Right lobe of liver (tissue), 6 donors: Measurements from ENCODE around the gene BTBD1. TPM values are rescaled to one million over a fixed set of nuclear protein-coding genes. Genes with fewer than 3 reads are reported as not detected.

Experiments
- ATAC-seq, 4 donors: fragments of 200-7000 bp; cut with Tn5 transposase; one replicate each; pipeline ENCODE4 v1.9.1; 2020; ENCODE audit warnings: mild to moderate bottlenecking in 4 of 4, moderate library complexity in 4 of 4
- DNase-seq, 3 donors: peaks; one replicate each; pipeline ENCODE4 v3.0.0-alpha.2; 2020
- H3K27ac ChIP-seq, 3 donors: fragments of 200-600 bp; one replicate each; pipeline ENCODE4 v1.8.0; 2022
- H3K27me3 ChIP-seq, 2 donors: fragments of 200-600 bp; one replicate each; pipeline ENCODE4 v1.8.0; 2022
- H3K36me3 ChIP-seq, 4 donors: fragments of 200-600 bp; sonication (generic) in 1 of 4; one replicate each; pipeline versions ENCODE4 v1.5.1 to v1.8.0; 2017 to 2022; ENCODE audit warnings: control low read depth in 1 of 4
- H3K4me1 ChIP-seq, 4 donors: fragments of 200-600 bp; sonication (generic) in 1 of 4; one replicate each; pipeline versions ENCODE4 v1.5.1 to v1.8.0; 2017 to 2022; ENCODE audit warnings: control low read depth in 1 of 4
- H3K4me3 ChIP-seq, 3 donors: fragments of 200-600 bp; one replicate each; pipeline ENCODE4 v1.8.0; 2022
- H3K9me3 ChIP-seq, 4 donors: fragments of 200-600 bp; sonication (generic) in 1 of 4; one replicate each; pipeline versions ENCODE4 v1.5.1 to v1.8.0; 2017 to 2022; ENCODE audit warnings: control low read depth in 1 of 4
- POLR2A ChIP-seq: fragments of 450-650 bp; IDR thresholded peaks from one replicate; pipeline ENCODE4 v1.6.1; 2017; ENCODE audit warnings: antibody characterized with exemption, mild to moderate bottlenecking
- WGBS: methylation state at CpG from one replicate; pipeline ENCODE4 v1.1.6; 2018; ENCODE audit warnings: low coverage, low lambda C conversion rate; ENCODE audit not compliant: insufficient coverage; ENCODE audit errors: missing lambda C conversion rate; 5-methylcytosine and 5-hydroxymethylcytosine counted together
- intact Hi-C, 2 donors: fragments of 100-400 bp; cut with DNase I; formaldehyde crosslinking; loops; one replicate each; pipeline versions ENCODE4 v1.11.2 to v1.14.1; 2022
- total RNA-seq, 6 experiments: library from RNA; depleted of rRNA in 2 of 6; stranded (reverse); fragments of >200 nt in 2 of 6; fragmentation: NEBNext Ultra II Directional in 3 of 6; extraction: Animal tissue kit (Norgen Biotek cat#: 25700) in 3 of 6; gene quantifications; one replicate each; pipeline versions ENCODE4 v1.1.0 to v1.2.4, GENCODE V29; 2016 to 2023
- TF ChIP-seq, protein P1 (sequence below), 4 donors: fragments of 200-600 bp in 3 of 4; fragments of 450-650 bp in 1 of 4; IDR thresholded peaks; one replicate each; pipeline versions ENCODE4 v1.5.1 to v1.8.0; 2016 to 2022; ENCODE audit warnings: antibody characterized with exemption in 4 of 4, mild to moderate bottlenecking in 2 of 4
- donor health status: DM: no; HTN: yes; CAD: no.
- donor health status: DM: no; HTN: no; CAD: no.
- donor health status: DM: no; HTN: no; CAD: no.
- donor health status: DM: no; HTN: yes; CAD: no.
- donor health status: DM: no; HTN: yes; CAD: no.

Gene BTBD1
- total RNA-seq, 6 experiments from 2014 or later = 15.7 to 49.9 (median 24.2) TPM

DNA sequence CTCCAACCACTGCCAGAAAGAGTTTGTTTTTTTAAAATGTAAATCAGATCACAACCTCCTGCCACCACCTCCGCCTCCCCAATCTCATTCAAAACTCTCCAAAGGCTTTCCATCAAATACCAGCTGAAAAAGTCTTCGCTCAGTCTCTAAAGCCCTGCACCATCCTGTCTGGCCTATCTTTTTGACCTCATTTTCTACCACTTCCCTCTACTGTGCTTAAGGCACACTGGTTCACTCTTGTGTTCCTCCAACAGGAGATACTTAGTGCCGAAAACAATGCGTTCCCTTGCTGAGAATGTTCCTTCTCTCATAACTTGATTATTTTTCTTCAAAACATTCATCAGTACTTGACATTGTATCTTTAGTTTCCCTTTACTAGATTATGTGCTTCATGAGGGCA, 3.5 kb downstream of the BTBD1 start:
- Histone ChIP-seq H3K36me3 (no peaks in the 10 kb centered on the region), H3K4me3 (no peak overlapping the region), H3K4me1 (peaks cover 0 to 31% (median 12%) of the 10 kb centered on the region in 4 donors), H3K27me3 (no peaks in the 10 kb centered on the region), H3K9me3 (no peaks in the 10 kb centered on the region), H3K27ac (no peak overlapping the region)
- TF ChIP-seq, protein P1, sequence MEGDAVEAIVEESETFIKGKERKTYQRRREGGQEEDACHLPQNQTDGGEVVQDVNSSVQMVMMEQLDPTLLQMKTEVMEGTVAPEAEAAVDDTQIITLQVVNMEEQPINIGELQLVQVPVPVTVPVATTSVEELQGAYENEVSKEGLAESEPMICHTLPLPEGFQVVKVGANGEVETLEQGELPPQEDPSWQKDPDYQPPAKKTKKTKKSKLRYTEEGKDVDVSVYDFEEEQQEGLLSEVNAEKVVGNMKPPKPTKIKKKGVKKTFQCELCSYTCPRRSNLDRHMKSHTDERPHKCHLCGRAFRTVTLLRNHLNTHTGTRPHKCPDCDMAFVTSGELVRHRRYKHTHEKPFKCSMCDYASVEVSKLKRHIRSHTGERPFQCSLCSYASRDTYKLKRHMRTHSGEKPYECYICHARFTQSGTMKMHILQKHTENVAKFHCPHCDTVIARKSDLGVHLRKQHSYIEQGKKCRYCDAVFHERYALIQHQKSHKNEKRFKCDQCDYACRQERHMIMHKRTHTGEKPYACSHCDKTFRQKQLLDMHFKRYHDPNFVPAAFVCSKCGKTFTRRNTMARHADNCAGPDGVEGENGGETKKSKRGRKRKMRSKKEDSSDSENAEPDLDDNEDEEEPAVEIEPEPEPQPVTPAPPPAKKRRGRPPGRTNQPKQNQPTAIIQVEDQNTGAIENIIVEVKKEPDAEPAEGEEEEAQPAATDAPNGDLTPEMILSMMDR (IDR thresholded peaks at IDR 0.05) = no peak
- TF ChIP-seq POLR2A = no peak
- intact Hi-C loops = no loop called here
- ATAC-seq (no peak), DNase-seq (no peak)
- WGBS = 59% methylated on average over 4 of the region's 4 CpGs

DNA sequence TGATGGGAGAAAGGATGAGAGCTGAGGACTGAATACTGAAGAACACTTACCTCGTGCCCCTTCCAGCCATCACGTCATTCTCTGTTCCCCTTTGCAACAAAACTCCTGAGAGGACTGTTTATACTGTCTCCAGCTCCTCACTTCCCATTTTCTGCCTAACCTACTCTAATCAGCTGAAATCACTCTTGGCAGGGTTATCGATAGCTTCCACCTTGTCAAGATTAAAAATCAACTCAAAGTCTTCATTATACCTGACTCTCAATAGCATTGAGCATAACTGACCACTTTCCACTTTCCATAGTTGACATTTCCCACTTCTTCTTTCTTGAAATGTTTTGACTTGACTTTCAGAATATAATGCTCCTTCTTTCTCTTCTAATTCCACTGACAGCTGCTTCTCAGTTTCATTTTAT, 4.3 kb downstream of the BTBD1 start:
- WGBS = 59% methylated on average over 3 of the region's 3 CpGs
- Histone ChIP-seq H3K9me3 (no peaks in the 10 kb centered on the region), H3K27me3 (no peaks in the 10 kb centered on the region), H3K36me3 (no peaks in the 10 kb centered on the region), H3K27ac (no peak overlapping the region), H3K4me3 (no peak overlapping the region), H3K4me1 (peaks cover 0 to 31% (median 12%) of the 10 kb centered on the region in 4 donors)
- intact Hi-C loops = no loop called here
- DNase-seq (no peak), ATAC-seq (peak in 1 of 4 donors; percentile 3)
- no peak for TF ChIP-seq POLR2A
- TF ChIP-seq, protein P1 (IDR thresholded peaks at IDR 0.05) = no peak

DNA sequence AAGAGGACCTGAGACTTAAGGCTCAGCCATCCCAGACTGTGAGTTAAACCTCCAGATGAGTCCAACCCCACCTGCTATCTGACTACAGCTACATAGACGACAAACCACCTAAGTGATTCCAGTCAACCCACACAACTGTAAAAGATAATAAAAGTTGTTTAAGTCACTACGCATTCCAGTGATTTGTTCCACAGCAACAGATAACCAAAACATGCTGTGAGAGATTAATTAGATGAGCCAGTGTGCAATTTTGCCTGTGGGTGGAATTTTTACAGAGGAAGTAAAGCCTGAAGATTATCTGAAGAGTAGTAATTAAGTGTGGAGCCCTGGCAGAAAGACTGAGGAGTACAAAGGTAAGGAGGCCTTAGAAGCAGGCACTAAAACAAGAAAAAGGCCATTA, 5.4 kb downstream of the BTBD1 start:
- H3K9me3 ChIP-seq = no peaks in the 10 kb centered on the region
- no peak overlapping the region for H3K4me3 ChIP-seq
- DNase-seq (no peak), ATAC-seq (no peak)
- no peak for TF ChIP-seq POLR2A
- TF ChIP-seq, protein P1 (IDR thresholded peaks at IDR 0.05) = no peak
- peaks cover 0 to 31% (median 12%) of the 10 kb centered on the region in 4 donors for H3K4me1 ChIP-seq
- H3K27me3 ChIP-seq = no peaks in the 10 kb centered on the region
- intact Hi-C loops = no loop called here
- no peak overlapping the region for H3K27ac ChIP-seq
- WGBS = 69% methylated on average over 2 of the region's 2 CpGs
- peaks cover 0 to 1% (median 0%) of the 10 kb centered on the region in 4 donors for H3K36me3 ChIP-seq

DNA sequence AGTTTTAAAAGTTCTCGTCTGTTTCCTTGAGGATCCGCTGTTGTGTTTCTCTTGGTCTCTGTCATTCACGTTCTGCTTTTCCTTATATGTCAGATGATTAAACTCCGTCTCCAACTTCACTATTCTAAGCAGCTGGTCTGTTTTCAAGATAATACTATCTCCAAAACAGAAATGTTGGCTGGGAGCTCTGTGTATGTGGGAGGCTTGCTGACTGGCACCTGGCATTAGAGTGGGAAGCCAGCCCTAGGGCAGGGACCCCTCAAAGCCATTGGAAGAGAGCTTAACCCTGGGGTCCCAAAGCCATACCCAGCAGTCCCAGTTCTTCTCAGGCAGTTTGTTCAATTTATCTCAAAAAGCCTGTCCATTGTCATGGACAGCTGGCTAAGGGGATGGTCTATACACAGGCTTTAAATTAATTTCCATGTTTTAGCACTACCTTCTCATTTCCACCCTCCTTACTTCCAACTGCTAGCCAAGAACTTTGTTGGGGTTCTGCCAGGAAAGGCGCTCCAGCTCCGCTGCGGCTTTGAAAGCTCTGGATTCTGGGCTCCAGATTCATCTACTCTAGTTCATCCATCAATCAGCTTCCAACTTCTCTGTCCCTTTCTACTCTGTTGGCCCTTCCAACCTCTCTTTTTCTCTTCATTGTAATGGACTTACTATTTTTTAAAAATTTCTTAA, 9.2 kb downstream of the BTBD1 start:
- 55% methylated on average over 7 of the region's 7 CpGs for WGBS
- TF ChIP-seq POLR2A = no peak
- TF ChIP-seq, protein P1 (IDR thresholded peaks at IDR 0.05) = no peak
- no peaks in the 10 kb centered on the region for H3K27me3 ChIP-seq
- DNase-seq = no peak
- intact Hi-C loops = no loop called here
- peaks cover 0 to 25% (median 4%) of the 10 kb centered on the region in 4 donors for H3K36me3 ChIP-seq
- H3K4me1 ChIP-seq = no peaks in the 10 kb centered on the region
- H3K27ac ChIP-seq = no peak overlapping the region
- H3K9me3 ChIP-seq = no peaks in the 10 kb centered on the region
- no peak overlapping the region for H3K4me3 ChIP-seq
- no peak for ATAC-seq
